CD4-positive, alpha-beta T cell (primary cell): ENCODE results near the gene SYCP3. TPM values are rescaled to one million over a fixed set of nuclear protein-coding genes. Genes with fewer than 3 reads are reported as not detected.

ENCODE experiments used
- ATAC-seq: fragments of 200-7000 bp; cut with Tn5 transposase; one replicate; pipeline ENCODE4 v1.10.0; 2022; ENCODE audit warnings: mild to moderate bottlenecking; ENCODE audit not compliant: poor library complexity
- CTCF ChIA-PET: fragments of 350-600 bp; sonication (Branson Sonifier 250); formaldehyde crosslinking; loops from one replicate; lab custom pipeline; 2021; ENCODE audit warnings: antibody characterized with exemption, inconsistent platforms; lab: Charles Lee
- POLR2A ChIA-PET: fragments of 350-600 bp; sonication (Branson Sonifier 250); formaldehyde crosslinking; loops from one replicate; lab custom pipeline; 2021; ENCODE audit warnings: antibody characterized with exemption, inconsistent platforms; lab: Charles Lee
- DNase-seq, 14 experiments: peaks; one replicate each; pipeline ENCODE4 v3.0.0-alpha.2; 2013 to 2020; ENCODE audit warnings: mixed read lengths in 2 of 14
- H3K27ac ChIP-seq, 2 donors: one replicate each; pipeline versions ENCODE4 v1.5.1 to v1.7.0; 2013; ENCODE audit warnings: low read length in 2 of 2, low read depth in 1 of 2, mild to moderate bottlenecking in 1 of 2
- H3K27me3 ChIP-seq, 2 experiments: 1 replicate in 1 of 2; 2 replicates in 1 of 2; pipeline versions ENCODE4 v1.6.1 to v1.7.0; 2013; ENCODE audit warnings: low read length in 2 of 2, control low read depth in 1 of 2, mild to moderate bottlenecking in 1 of 2, moderate library complexity in 1 of 2; ENCODE audit not compliant: insufficient read depth in 2 of 2, control insufficient read depth in 1 of 2
- H3K36me3 ChIP-seq: one replicate; pipeline ENCODE4 v1.6.1; 2013; ENCODE audit warnings: low read length, control low read depth; ENCODE audit not compliant: insufficient read depth
- H3K4me1 ChIP-seq: one replicate; pipeline ENCODE4 v1.6.1; 2013; ENCODE audit warnings: low read length, control low read depth; ENCODE audit not compliant: insufficient read depth
- H3K4me3 ChIP-seq: one replicate; pipeline ENCODE4 v1.5.1; 2013; ENCODE audit warnings: mild to moderate bottlenecking, low read length, moderate library complexity
- H3K9me3 ChIP-seq, 2 experiments: 1 replicate in 1 of 2; 2 replicates in 1 of 2; pipeline versions ENCODE4 v1.6.1 to v1.7.0; 2013; ENCODE audit warnings: low read length in 2 of 2, mild to moderate bottlenecking in 2 of 2, control low read depth in 1 of 2, moderate library complexity in 1 of 2; ENCODE audit not compliant: control insufficient read depth in 1 of 2, insufficient read depth in 1 of 2
- H3K27ac Mint-ChIP-seq: one replicate; pipeline ENCODE4 v1.8.0; 2020; ENCODE audit warnings: mixed read lengths
- H3K27me3 Mint-ChIP-seq: one replicate; pipeline ENCODE4 v1.8.0; 2021; ENCODE audit warnings: mixed read lengths
- H3K36me3 Mint-ChIP-seq: one replicate; pipeline ENCODE4 v1.8.0; 2021; ENCODE audit warnings: low read depth, mixed read lengths
- H3K4me1 Mint-ChIP-seq: one replicate; pipeline ENCODE4 v1.8.0; 2021; ENCODE audit warnings: low read depth, mixed read lengths
- H3K4me3 Mint-ChIP-seq: one replicate; pipeline ENCODE4 v1.8.0; 2020; ENCODE audit warnings: mild to moderate bottlenecking, mixed read lengths
- H3K9me3 Mint-ChIP-seq: one replicate; pipeline ENCODE4 v1.8.0; 2020; ENCODE audit warnings: mixed read lengths
- CTCF ChIP-seq: fragments of 200-600 bp; IDR thresholded peaks from one replicate; pipeline ENCODE4 v1.8.0; 2022; ENCODE audit warnings: antibody characterized with exemption, mild to moderate bottlenecking
- intact Hi-C, 2 experiments: fragments of 100-400 bp; cut with DNase I in 1 of 2; cut with micrococcal nuclease in 1 of 2; formaldehyde crosslinking; loops; one replicate each; pipeline versions ENCODE4 v1.15.1 to v1.9.0; 2023 to 2025; cut with DNase I, micrococcal nuclease
- total RNA-seq, 174 experiments: library from RNA in 2 of 174; stranded (reverse) in 2 of 174; gene quantifications; one replicate each; pipeline ENCODE4 v1.2.3 and lab custom pipeline; 2021 to 2026

SYCP3 gene
- total RNA-seq, 2 experiments from 2014 or later, result 0.22 to 0.34 TPM

- POLR2A ChIA-PET, result no interaction called here
- no peak overlapping the region for H3K4me3 Mint-ChIP-seq
Measured at GRCh38 chr12:101694297-101694848, 44.9 kb downstream of the SYCP3 start.

GRCh38 chr12:101691503-101692096, 47.7 kb downstream of the SYCP3 start:
- H3K27ac ChIP-seq, result no peak overlapping the region
- POLR2A ChIA-PET, result no interaction called here
- ATAC-seq, result no peak
- Mint-ChIP-seq H3K9me3 (no peaks in the 10 kb centered on the region), H3K4me3 (no peak overlapping the region), H3K27me3 (no peaks in the 10 kb centered on the region), H3K4me1 (peaks cover 2% of the 10 kb centered on the region), H3K27ac (no peak overlapping the region), H3K36me3 (no peaks in the 10 kb centered on the region)
- CTCF ChIA-PET, result no interaction called here
- no peaks in the 10 kb centered on the region for H3K36me3 ChIP-seq
- H3K4me1 ChIP-seq, result peaks cover 4% of the 10 kb centered on the region
- no peak for TF ChIP-seq CTCF
- H3K4me3 ChIP-seq, result no peak overlapping the region
- DNase-seq, result no peak
- H3K9me3 ChIP-seq, result no peaks in the 10 kb centered on the region
- no peaks in the 10 kb centered on the region for H3K27me3 ChIP-seq
- intact Hi-C loops, result no loop called here

More at GRCh38 chr12:101694297-101694848, 44.9 kb downstream of the SYCP3 start:
- Mint-ChIP-seq H3K27ac (no peak overlapping the region), H3K4me1 (peaks cover 17% of the 10 kb centered on the region), H3K27me3 (no peaks in the 10 kb centered on the region), H3K9me3 (no peaks in the 10 kb centered on the region), H3K36me3 (peaks cover 12% of the 10 kb centered on the region)
- no peaks in the 10 kb centered on the region for H3K36me3 ChIP-seq
- ATAC-seq (no peak), DNase-seq (no peak)
- no peaks in the 10 kb centered on the region for H3K9me3 ChIP-seq
- H3K27ac ChIP-seq, result no peak overlapping the region
- CTCF ChIA-PET, result no interaction called here
- no peak overlapping the region for H3K4me3 ChIP-seq
- TF ChIP-seq CTCF, result no peak
- intact Hi-C loops, result no loop called here
- H3K27me3 ChIP-seq, result no peaks in the 10 kb centered on the region
- H3K4me1 ChIP-seq, result peaks cover 21% of the 10 kb centered on the region

GRCh38 chr12:101690544-101691098, 48.6 kb downstream of the SYCP3 start:
- ChIA-PET POLR2A (no interaction called here), CTCF (no interaction called here)
- H3K27me3 Mint-ChIP-seq, result no peaks in the 10 kb centered on the region
- Histone ChIP-seq H3K36me3 (no peaks in the 10 kb centered on the region), H3K4me3 (no peak overlapping the region), H3K27ac (no peak overlapping the region), H3K9me3 (no peaks in the 10 kb centered on the region), H3K4me1 (no peaks in the 10 kb centered on the region), H3K27me3 (no peaks in the 10 kb centered on the region)
- intact Hi-C loops, result no loop called here
- TF ChIP-seq CTCF, result no peak
- no peaks in the 10 kb centered on the region for H3K4me1 Mint-ChIP-seq
- DNase-seq (no peak), ATAC-seq (no peak)
- no peak overlapping the region for H3K4me3 Mint-ChIP-seq
- H3K27ac Mint-ChIP-seq, result no peak overlapping the region
- no peaks in the 10 kb centered on the region for H3K9me3 Mint-ChIP-seq
- no peaks in the 10 kb centered on the region for H3K36me3 Mint-ChIP-seq
